Caco-2 (cell line): ENCODE measurements around the gene PPP1R12C. TPM values are rescaled to one million over a fixed set of nuclear protein-coding genes. Genes with fewer than 3 reads are reported as not detected.

ENCODE experiments used
- Bru-seq: library from RNA; stranded (reverse); fragments of 400-500 nt; gene quantifications from one replicate; lab custom pipeline; 2021; lab: Mats Ljungman, UMichigan
- BruChase-seq, 2 experiments: library from RNA; stranded (reverse); fragments of 400-500 nt; gene quantifications; one replicate each; lab custom pipeline; 2021; lab: Mats Ljungman, UMichigan
- BruUV-seq: library from RNA; stranded (reverse); fragments of 400-500 nt; replicated peaks from 2 replicates; lab custom pipeline; 2021; lab: Mats Ljungman, UMichigan
- CTCF ChIA-PET: fragments of 300-600 bp; sonication (Branson Sonifier 250); formaldehyde crosslinking; loops from one replicate; lab custom pipeline; 2022; ENCODE audit warnings: antibody characterized with exemption; lab: Charles Lee
- POLR2A ChIA-PET: fragments of 300-600 bp; sonication (Branson Sonifier 250); formaldehyde crosslinking; loops from one replicate; lab custom pipeline; 2022; ENCODE audit warnings: antibody characterized with exemption; lab: Charles Lee
- DNase-seq, 2 experiments: peaks; one replicate each; pipeline versions ENCODE4 v3.0.0 to v3.0.0-alpha.2; 2020 to 2022
- H3K27me3 ChIP-seq: replicated peaks from 2 replicates; pipeline ENCODE4 v1.6.0; 2011; ENCODE audit warnings: low read length; ENCODE audit not compliant: control insufficient read depth, insufficient read depth
- H3K36me3 ChIP-seq: 2 replicates; pipeline ENCODE4 v1.5.1; 2011; ENCODE audit warnings: low read length; ENCODE audit not compliant: control insufficient read depth, insufficient read depth
- H3K4me1 ChIP-seq: fragments of 250-450 bp; sonication (Bioruptor Pico); 2 replicates; pipeline ENCODE4 v1.5.1; 2020; ENCODE audit warnings: mild to moderate bottlenecking
- H3K4me3 ChIP-seq: 2 replicates; pipeline ENCODE4 v1.5.1; 2011; ENCODE audit warnings: low read depth, mild to moderate bottlenecking, control low read depth, low read length
- H3K9me3 ChIP-seq: fragments of 250-450 bp; sonication (Bioruptor Pico); 2 replicates; pipeline ENCODE4 v1.5.1; 2020; ENCODE audit warnings: mild to moderate bottlenecking, moderate library complexity
- H3K27ac Mint-ChIP-seq: one replicate; pipeline ENCODE4 v1.8.0; 2022; ENCODE audit warnings: mixed read lengths; ENCODE audit not compliant: unreplicated experiment
- H3K27me3 Mint-ChIP-seq: one replicate; pipeline ENCODE4 v1.8.0; 2022; ENCODE audit warnings: mixed read lengths; ENCODE audit not compliant: insufficient read depth, unreplicated experiment
- H3K36me3 Mint-ChIP-seq: one replicate; pipeline ENCODE4 v1.8.0; 2022; ENCODE audit warnings: mild to moderate bottlenecking, mixed read lengths; ENCODE audit not compliant: insufficient read depth, unreplicated experiment
- H3K4me1 Mint-ChIP-seq: one replicate; pipeline ENCODE4 v1.8.0; 2022; ENCODE audit warnings: low read depth, mixed read lengths; ENCODE audit not compliant: unreplicated experiment
- H3K4me3 Mint-ChIP-seq: one replicate; pipeline ENCODE4 v1.8.0; 2022; ENCODE audit warnings: mild to moderate bottlenecking, moderate library complexity, mixed read lengths; ENCODE audit not compliant: unreplicated experiment
- H3K9me3 Mint-ChIP-seq: one replicate; pipeline ENCODE4 v1.8.0; 2022; ENCODE audit warnings: mixed read lengths; ENCODE audit not compliant: unreplicated experiment
- intact Hi-C: fragments of 100-400 bp; cut with micrococcal nuclease; formaldehyde crosslinking; loops from one replicate; pipeline ENCODE4 v1.10.0; 2022; ENCODE audit not compliant: unreplicated experiment
- long read RNA-seq: library from polyadenylated mRNA; stranded (forward); transcript quantifications from one replicate; pipeline ENCODE4 v2.0.0, GENCODE V29; 2022
- total RNA-seq: library from RNA; stranded (reverse); gene quantifications from 2 replicates; pipeline ENCODE4 v1.2.3, GENCODE V29; 2022
- TF ChIP-seq, protein P1 (sequence below), 2 experiments: fragments of 200-600 bp in 1 of 2; IDR thresholded peaks; 1 replicate in 1 of 2; 2 replicates in 1 of 2; pipeline versions ENCODE4 v1.5.1 to v1.8.0; 2011 to 2022; ENCODE audit warnings: antibody characterized with exemption in 1 of 2, control low read depth in 1 of 2, inconsistent platforms in 1 of 2, low read depth in 1 of 2, low read length in 1 of 2, mild to moderate bottlenecking in 1 of 2, moderate library complexity in 1 of 2; ENCODE audit not compliant: insufficient read depth in 1 of 2, severe bottlenecking in 1 of 2, unreplicated experiment in 1 of 2

PPP1R12C gene
- 104 TPM in 2 replicates for total RNA-seq
- percentile 61 among the genes with signal in this experiment for Bru-seq, nascent RNA
- BruChase-seq, experiment 1, labeled RNA remaining after a 2-hour chase = percentile 73 among the genes with signal in this experiment
- BruChase-seq, experiment 2, labeled RNA remaining after a 6-hour chase = percentile 74 among the genes with signal in this experiment
- long read RNA-seq, partial matches to known transcripts = 22 of 51 reads
- long read RNA-seq, other reads (novel, unspliced or antisense) = 22 of 51 reads

DNA sequence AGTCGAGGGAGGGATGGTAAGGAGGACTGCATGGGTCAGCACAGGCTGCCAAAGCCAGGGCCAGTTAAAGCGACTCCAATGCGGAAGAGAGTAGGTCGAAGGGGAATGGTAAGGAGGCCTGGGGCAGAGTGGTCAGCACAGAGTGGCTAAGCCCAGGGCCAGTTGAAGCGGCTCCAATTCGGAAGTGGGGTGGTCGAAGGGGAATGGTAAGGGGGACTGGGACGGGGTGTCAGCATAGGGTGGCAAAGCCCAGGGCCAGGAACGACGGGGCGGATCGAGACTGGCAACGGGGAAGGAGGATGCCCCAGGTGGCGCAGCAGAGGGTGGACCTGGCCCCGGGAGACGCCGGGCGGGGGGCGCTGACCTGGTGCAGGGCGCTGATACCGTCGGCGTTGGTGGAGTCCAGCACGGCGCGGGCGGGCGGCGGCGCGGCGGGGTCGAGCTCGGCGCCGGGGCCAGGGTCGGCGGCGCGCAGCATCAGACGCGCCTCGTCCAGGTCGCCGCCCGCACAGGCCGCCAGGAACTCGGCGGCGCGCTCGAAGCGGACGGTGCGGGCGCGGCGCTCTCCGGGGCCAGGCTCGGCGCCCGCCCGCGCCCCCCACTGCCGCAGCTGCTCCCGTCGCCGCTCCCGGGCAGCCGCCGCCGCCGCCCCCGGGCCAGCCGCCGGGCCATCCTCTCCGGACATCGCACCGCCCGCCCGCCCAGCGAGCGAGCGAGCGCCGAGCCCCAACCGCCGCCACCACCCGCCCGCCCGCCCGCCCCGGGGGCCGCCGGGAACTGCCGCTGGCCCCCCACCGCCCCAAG, at the start of gene PPP1R12C:
Gene PPP1R12C (minus strand): TSS at position 779 of the 804 bp plus-strand sequence. CDS start 94 bp downstream, at position 685.
- Histone ChIP-seq H3K27me3 (no peaks in the 10 kb centered on the region), H3K4me1 (peaks cover 17% of the 10 kb centered on the region; the same call in 1 of the 2 replicates), H3K4me3 (peak within 1 kb of the TSS; percentile 88), H3K9me3 (no peaks in the 10 kb centered on the region), H3K36me3 (no peaks in the 10 kb centered on the region; the same call in 1 of the 2 replicates)
- TF ChIP-seq, protein P1, sequence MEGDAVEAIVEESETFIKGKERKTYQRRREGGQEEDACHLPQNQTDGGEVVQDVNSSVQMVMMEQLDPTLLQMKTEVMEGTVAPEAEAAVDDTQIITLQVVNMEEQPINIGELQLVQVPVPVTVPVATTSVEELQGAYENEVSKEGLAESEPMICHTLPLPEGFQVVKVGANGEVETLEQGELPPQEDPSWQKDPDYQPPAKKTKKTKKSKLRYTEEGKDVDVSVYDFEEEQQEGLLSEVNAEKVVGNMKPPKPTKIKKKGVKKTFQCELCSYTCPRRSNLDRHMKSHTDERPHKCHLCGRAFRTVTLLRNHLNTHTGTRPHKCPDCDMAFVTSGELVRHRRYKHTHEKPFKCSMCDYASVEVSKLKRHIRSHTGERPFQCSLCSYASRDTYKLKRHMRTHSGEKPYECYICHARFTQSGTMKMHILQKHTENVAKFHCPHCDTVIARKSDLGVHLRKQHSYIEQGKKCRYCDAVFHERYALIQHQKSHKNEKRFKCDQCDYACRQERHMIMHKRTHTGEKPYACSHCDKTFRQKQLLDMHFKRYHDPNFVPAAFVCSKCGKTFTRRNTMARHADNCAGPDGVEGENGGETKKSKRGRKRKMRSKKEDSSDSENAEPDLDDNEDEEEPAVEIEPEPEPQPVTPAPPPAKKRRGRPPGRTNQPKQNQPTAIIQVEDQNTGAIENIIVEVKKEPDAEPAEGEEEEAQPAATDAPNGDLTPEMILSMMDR (IDR thresholded peaks at IDR 0.05; ENCODE audit: insufficient read depth in 1 of 2, low read depth in 1 of 2, low read length in 1 of 2, severe bottlenecking in 1 of 2, unreplicated experiment in 1 of 2) = no peak
- CTCF ChIA-PET = interaction anchor here (1.0 to 1.4 kb wide), 4 partner anchors 24 to 267 kb away, joined by 3 to 7 read pairs (median 4); partner anchors contain the start of genes DNAAF3 and TMEM238
- Mint-ChIP-seq H3K9me3 (no peaks in the 10 kb centered on the region), H3K27ac (peak within 1 kb of the TSS; percentile 82), H3K36me3 (peaks cover 16% of the 10 kb centered on the region), H3K4me1 (peaks cover 18% of the 10 kb centered on the region), H3K4me3 (peak within 1 kb of the TSS; percentile 90), H3K27me3 (no peaks in the 10 kb centered on the region)
- intact Hi-C loops = loop anchor here (1.0 to 2.0 kb wide), 2 partner anchors 50 to 291 kb away; partner anchors contain the start of gene DNAAF3
- POLR2A ChIA-PET = interaction anchor here (1.4 kb wide), 1 partner anchor 24 kb away, joined by 4 read pairs; no protein-coding TSS in a partner anchor
- peak; percentile 36 to 42 for DNase-seq
- BruUV-seq = no TSS peak

DNA sequence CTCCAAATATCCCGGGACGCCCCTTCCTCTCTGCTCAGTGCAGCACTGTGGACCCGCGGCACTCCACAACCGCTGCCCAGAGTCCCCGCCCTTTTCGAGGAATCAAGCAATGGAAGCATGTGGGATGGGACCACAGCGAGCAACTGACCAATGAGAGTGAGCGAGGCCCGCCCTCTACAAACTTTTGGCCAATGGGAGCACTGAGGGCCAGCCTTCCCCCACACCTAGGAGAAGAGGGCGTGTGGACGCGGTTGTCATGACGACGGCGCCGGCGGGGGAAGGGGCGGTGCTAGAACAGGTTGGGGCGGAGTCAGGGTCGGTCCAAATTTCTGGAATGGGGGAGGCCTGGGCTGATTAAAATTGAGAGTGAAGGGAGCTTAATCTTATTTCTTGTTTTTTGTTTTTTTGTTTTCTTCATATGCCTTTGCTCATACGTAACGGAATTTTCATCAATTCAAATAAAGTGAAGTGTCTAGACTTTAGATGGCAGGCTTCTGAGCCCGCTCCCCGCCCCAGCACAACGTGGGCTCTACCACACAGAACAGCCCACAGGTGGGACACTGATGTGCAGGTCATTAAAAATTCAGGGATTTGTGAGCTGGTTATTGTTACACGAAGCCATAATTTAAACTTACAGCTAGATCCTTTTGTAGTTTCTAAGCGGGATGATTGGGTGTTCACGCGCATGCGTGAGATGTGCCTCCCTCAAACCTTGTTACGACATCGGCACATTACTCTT, 49.3 kb upstream of the PPP1R12C start, which contains the start of gene DNAAF3:
Gene DNAAF3 (minus strand): TSS at position 84 of the 739 bp plus-strand sequence. CDS start 200 bp downstream, outside the sequence.
- H3K4me3 ChIP-seq = peak within 1 kb of the TSS; percentile 73
- no peaks in the 10 kb centered on the region for H3K27me3 ChIP-seq
- no peaks in the 10 kb centered on the region for H3K9me3 ChIP-seq
- Mint-ChIP-seq H3K4me1 (no peaks in the 10 kb centered on the region), H3K4me3 (peak within 1 kb of the TSS; percentile 79), H3K27ac (peak within 1 kb of the TSS; percentile 80), H3K27me3 (peaks cover 15% of the 10 kb centered on the region), H3K36me3 (peaks cover 11% of the 10 kb centered on the region), H3K9me3 (no peaks in the 10 kb centered on the region)
- BruUV-seq = no TSS peak
- CTCF ChIA-PET = interaction anchor here (0.7 to 3.1 kb wide), 10 partner anchors 10 to 337 kb away, joined by 3 to 20 read pairs (median 3); partner anchors contain the start of gene PPP1R12C
- peak; percentile 98 to 99 for DNase-seq
- TF ChIP-seq, protein P1 (IDR thresholded peaks at IDR 0.05; ENCODE audit: insufficient read depth in 1 of 2, low read depth in 1 of 2, low read length in 1 of 2, severe bottlenecking in 1 of 2, unreplicated experiment in 1 of 2) = no peak
- H3K36me3 ChIP-seq = no peaks in the 10 kb centered on the region
- POLR2A ChIA-PET = interaction anchor here (1.2 kb wide), 1 partner anchor 173 kb away, joined by 4 read pairs; the partner anchor contains the start of gene KMT5C
- no peaks in the 10 kb centered on the region for H3K4me1 ChIP-seq
- intact Hi-C loops = loop anchor here (1.0 to 2.0 kb wide), 3 partner anchors 25 to 173 kb away; partner anchors contain the start of genes KMT5C and PPP1R12C
